RPMI8226 (cell line): Measurements from ENCODE around the gene KRT37.

Source experiments
- DNase-seq: peaks from one replicate; pipeline ENCODE4 v3.0.0-alpha.2; 2015

Gene KRT37

GRCh38 chr17:41424111-41424635, at the start of gene KRT37:
KRT37 (minus strand) TSS chr17:41424585; CDS start chr17:41424523, 62 bp downstream.
- DNase-seq, result no peak

GRCh38 chr17:41468346-41468745, 44.0 kb upstream of the KRT37 start:
- DNase-seq, result no peak

GRCh38 chr17:41467561-41467960, 43.2 kb upstream of the KRT37 start:
- DNase-seq, result no peak

- no peak for DNase-seq
These were observed 42.6 kb upstream of the KRT37 start, which contains the start of gene KRT32 for GRCh38 chr17:41466988-41467387. KRT32 (minus strand) TSS chr17:41467386; CDS start chr17:41467325, 61 bp downstream.

- DNase-seq, result peak; percentile 31
These were observed 40.3 kb upstream of the KRT37 start for GRCh38 chr17:41464682-41465081.

- DNase-seq, result no peak
These were observed 39.8 kb upstream of the KRT37 start for GRCh38 chr17:41464173-41464572.

GRCh38 chr17:41463746-41464145, 39.4 kb upstream of the KRT37 start:
- no peak for DNase-seq

GRCh38 chr17:41462705-41463104, 38.3 kb upstream of the KRT37 start:
- DNase-seq, result no peak

GRCh38 chr17:41457676-41458075, 33.3 kb upstream of the KRT37 start:
- DNase-seq, result no peak

GRCh38 chr17:41456204-41456603, 31.8 kb upstream of the KRT37 start:
- no peak for DNase-seq

- DNase-seq, result no peak
These were observed 30.9 kb upstream of the KRT37 start for GRCh38 chr17:41455236-41455635.

GRCh38 chr17:41453066-41453465, 28.7 kb upstream of the KRT37 start:
- DNase-seq, result no peak

- DNase-seq, result peak; percentile 43
These were observed 27.9 kb upstream of the KRT37 start for GRCh38 chr17:41452281-41452680.

- DNase-seq, result no peak
These were observed 26.9 kb upstream of the KRT37 start for GRCh38 chr17:41451154-41451728.

GRCh38 chr17:41449008-41449407, 24.6 kb upstream of the KRT37 start:
- no peak for DNase-seq

GRCh38 chr17:41448506-41448905, 24.1 kb upstream of the KRT37 start:
- DNase-seq, result no peak

- DNase-seq, result no peak
These were observed 22.4 kb upstream of the KRT37 start for GRCh38 chr17:41446806-41447205.

GRCh38 chr17:41444640-41445039, 20.3 kb upstream of the KRT37 start:
- no peak for DNase-seq

- DNase-seq, result no peak
These were observed 19.8 kb upstream of the KRT37 start for GRCh38 chr17:41444186-41444585.

- no peak for DNase-seq
These were observed 18.4 kb upstream of the KRT37 start for GRCh38 chr17:41442739-41443138.

GRCh38 chr17:41440531-41441033, 16.2 kb upstream of the KRT37 start, which contains the start of gene KRT38:
KRT38 (minus strand) TSS chr17:41440983; CDS start chr17:41440921, 62 bp downstream.
- DNase-seq, result no peak

- DNase-seq, result no peak
These were observed 15.0 kb upstream of the KRT37 start for GRCh38 chr17:41439375-41439774.

GRCh38 chr17:41437769-41438168, 13.4 kb upstream of the KRT37 start:
- no peak for DNase-seq

- no peak for DNase-seq
These were observed 12.9 kb upstream of the KRT37 start for GRCh38 chr17:41437254-41437653.

- no peak for DNase-seq
These were observed 10.0 kb upstream of the KRT37 start for GRCh38 chr17:41434415-41434814.
